ENCODE data around the gene RENBP. TPM values are rescaled to one million over a fixed set of nuclear protein-coding genes. Genes with fewer than 3 reads are reported as not detected.

RENBP gene
- total RNA-seq, 1 donor from 2014 or later, result 38.7 TPM

DNA sequence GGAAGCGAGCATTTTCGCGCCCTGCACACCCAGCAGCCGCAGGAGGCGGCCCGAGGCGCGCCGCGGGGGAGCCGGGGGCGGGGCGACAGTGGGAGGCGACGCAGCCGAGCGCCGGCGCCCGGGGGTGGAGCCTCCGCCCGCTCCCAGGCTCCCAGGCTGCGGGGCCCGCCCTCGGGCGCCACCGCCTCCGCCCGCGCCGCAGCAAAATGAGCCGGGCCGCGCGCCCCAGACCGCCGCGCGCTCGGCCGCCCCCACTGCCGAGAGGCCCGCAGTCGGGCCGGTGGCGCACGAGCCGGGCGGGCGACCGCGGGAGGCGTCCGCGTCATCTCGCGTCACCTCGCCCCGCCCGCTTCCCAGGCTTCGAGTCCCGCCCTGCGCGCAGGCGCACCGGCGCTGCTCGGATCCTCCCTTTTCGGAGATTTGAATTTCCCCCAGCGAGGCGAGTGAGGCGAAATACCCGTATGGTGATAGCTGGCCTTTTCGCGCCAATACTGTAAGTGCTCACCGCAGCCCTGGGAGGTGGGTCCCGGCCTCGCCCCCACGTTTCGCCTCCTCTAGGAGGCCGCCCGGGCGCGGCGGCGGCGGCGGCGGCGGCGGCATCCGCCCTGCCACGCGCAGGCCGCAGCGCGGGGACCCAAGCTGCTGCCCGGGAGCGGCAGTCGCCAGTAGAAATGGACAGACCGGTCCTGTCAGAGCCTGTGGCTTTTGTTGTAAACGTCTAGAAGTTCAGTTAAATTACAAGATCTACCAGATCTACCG is 28.1 kb upstream of the RENBP start, which contains the start of gene TMEM187:
TSS of gene TMEM187 (plus strand) at position 387 of the 759 bp plus-strand sequence. CDS start 9,309 bp downstream, outside the sequence.
- no peaks in the 10 kb centered on the region for H3K27me3 ChIP-seq (ENCODE audit: control insufficient read depth, insufficient read depth, low read length)
- peak within 1 kb of the TSS; percentile 81 for H3K4me3 ChIP-seq (ENCODE audit: low read depth, low read length)
- no peak for DNase-seq (ENCODE audit: low read depth)
- TF ChIP-seq, protein P1, sequence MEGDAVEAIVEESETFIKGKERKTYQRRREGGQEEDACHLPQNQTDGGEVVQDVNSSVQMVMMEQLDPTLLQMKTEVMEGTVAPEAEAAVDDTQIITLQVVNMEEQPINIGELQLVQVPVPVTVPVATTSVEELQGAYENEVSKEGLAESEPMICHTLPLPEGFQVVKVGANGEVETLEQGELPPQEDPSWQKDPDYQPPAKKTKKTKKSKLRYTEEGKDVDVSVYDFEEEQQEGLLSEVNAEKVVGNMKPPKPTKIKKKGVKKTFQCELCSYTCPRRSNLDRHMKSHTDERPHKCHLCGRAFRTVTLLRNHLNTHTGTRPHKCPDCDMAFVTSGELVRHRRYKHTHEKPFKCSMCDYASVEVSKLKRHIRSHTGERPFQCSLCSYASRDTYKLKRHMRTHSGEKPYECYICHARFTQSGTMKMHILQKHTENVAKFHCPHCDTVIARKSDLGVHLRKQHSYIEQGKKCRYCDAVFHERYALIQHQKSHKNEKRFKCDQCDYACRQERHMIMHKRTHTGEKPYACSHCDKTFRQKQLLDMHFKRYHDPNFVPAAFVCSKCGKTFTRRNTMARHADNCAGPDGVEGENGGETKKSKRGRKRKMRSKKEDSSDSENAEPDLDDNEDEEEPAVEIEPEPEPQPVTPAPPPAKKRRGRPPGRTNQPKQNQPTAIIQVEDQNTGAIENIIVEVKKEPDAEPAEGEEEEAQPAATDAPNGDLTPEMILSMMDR (IDR thresholded peaks at IDR 0.05; ENCODE audit: insufficient read depth, low read length, poor library complexity, severe bottlenecking), result no peak
- H3K36me3 ChIP-seq (ENCODE audit: control insufficient read depth, insufficient read depth, low read length), result no peaks in the 10 kb centered on the region

DNA sequence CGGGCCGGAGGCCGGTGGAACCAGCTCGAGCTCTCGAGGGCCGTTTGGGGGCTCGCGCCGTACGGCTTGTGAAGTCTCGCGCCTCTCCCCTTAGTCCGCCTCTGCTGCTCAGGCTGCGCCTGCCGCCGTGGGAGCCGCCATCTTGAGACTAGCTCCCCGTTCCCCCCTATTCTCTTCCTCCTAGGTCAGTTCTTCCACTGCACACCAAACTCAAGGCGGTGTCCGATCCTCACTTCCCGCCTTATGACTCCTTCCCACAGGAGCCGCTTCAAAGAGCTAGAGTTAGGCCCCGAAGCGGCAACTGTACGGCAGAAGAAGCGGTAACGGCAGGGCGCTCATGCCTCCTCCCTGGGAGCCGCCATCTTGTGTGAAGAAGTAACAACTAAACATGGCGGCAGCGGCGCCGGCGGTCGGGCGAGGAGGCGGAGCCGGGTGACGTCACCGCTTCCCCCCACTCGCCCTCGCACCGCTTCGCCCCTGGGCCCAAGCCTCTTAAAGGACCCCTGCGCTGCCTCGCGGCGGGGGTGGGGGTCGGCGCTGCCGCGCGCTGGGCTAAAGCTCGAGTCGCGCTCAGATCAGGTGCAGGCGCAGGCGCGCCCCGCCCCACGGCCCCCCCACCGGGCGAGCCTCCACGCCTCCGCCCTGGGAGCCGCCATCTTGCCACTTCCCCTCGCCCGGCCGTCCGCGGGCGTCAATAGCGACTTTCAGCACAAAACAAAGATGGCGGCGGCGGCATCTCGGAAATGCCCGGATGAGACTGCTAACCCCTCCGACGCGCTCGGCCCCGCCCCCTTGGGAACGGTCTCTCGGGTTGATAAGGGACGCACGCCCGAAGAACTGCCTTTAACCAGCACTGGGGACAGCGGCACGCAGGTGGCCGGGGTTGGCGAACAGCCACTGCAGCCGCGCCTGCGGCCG is 27.3 kb upstream of the RENBP start, which contains the start of gene HCFC1:
TSS of gene HCFC1 (minus strand) at position 369 of the 918 bp plus-strand sequence. CDS start 978 bp downstream, outside the sequence.
- DNase-seq (ENCODE audit: low read depth), result no peak
- Histone ChIP-seq H3K27me3 (ENCODE audit: control insufficient read depth, insufficient read depth, low read length) (no peaks in the 10 kb centered on the region), H3K36me3 (ENCODE audit: control insufficient read depth, insufficient read depth, low read length) (no peaks in the 10 kb centered on the region), H3K4me3 (ENCODE audit: low read depth, low read length) (peak within 1 kb of the TSS; percentile 81)
- TF ChIP-seq, protein P1 (IDR thresholded peaks at IDR 0.05; ENCODE audit: insufficient read depth, low read length, poor library complexity, severe bottlenecking), result no peak

DNA sequence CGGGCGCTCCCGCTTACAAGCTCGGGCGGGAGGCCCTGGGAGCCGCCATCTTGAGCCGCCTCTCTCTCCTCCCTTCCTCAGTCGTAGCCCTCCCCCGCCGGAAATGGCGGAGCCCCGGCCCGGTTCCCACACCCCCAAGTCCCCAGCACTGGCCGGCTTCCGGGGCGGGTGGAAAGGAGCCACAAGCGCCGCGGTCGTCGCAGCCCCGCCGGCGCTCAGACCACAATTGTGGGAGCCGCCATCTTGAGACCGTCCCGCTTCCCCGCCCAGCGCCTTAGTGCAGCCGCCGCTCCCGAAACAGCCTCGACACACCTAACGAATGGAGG is 26.6 kb upstream of the RENBP start:
- Histone ChIP-seq H3K36me3 (ENCODE audit: control insufficient read depth, insufficient read depth, low read length) (no peaks in the 10 kb centered on the region), H3K27me3 (ENCODE audit: control insufficient read depth, insufficient read depth, low read length) (no peaks in the 10 kb centered on the region), H3K4me3 (ENCODE audit: low read depth, low read length) (peak overlapping the region; percentile 81)
- DNase-seq (ENCODE audit: low read depth), result peak; percentile 51
- TF ChIP-seq, protein P1 (IDR thresholded peaks at IDR 0.05; ENCODE audit: insufficient read depth, low read length, poor library complexity, severe bottlenecking), result no peak

DNA sequence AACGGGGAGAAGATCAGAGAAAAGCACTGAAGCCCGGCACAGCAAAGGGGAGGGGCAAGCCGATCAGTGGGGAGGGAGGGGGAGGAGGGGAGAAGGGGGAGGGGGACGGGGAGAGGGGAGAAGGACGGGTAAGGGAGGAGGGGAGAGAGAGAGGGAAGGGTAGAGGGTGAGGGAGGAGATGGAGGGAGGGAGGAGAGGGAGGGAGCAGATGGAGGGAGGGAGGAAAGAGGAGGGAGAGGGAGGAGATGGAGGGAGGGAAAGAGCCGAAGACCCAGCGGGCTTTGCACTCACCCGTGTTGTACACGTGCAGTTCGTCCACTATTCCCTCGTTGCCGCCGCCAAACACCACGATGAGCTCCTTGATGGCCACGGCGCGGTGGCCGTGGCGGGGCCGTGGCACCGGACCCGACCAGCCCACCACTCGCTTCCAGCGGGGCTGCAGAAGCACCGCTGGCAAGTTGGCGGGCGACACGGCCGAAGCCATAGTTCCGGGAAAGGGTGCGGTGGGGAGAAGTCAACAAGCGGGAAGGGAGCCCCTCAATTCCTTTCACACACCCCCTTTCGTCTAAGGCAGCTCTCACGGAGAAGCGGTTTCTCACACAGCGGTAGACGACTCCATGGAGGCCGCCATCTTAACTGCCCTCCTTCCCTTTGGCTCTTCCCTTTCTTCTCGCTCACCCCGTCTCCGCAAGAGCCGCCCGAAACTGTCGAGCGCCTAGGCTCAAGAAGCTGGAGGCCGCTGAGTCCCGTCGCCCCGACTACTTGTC is 26.1 kb upstream of the RENBP start:
- no peaks in the 10 kb centered on the region for H3K27me3 ChIP-seq (ENCODE audit: control insufficient read depth, insufficient read depth, low read length)
- peak overlapping the region; percentile 81 for H3K4me3 ChIP-seq (ENCODE audit: low read depth, low read length)
- DNase-seq (ENCODE audit: low read depth), result no peak
- H3K36me3 ChIP-seq (ENCODE audit: control insufficient read depth, insufficient read depth, low read length), result no peaks in the 10 kb centered on the region
- TF ChIP-seq, protein P1 (IDR thresholded peaks at IDR 0.05; ENCODE audit: insufficient read depth, low read length, poor library complexity, severe bottlenecking), result no peak

DNA sequence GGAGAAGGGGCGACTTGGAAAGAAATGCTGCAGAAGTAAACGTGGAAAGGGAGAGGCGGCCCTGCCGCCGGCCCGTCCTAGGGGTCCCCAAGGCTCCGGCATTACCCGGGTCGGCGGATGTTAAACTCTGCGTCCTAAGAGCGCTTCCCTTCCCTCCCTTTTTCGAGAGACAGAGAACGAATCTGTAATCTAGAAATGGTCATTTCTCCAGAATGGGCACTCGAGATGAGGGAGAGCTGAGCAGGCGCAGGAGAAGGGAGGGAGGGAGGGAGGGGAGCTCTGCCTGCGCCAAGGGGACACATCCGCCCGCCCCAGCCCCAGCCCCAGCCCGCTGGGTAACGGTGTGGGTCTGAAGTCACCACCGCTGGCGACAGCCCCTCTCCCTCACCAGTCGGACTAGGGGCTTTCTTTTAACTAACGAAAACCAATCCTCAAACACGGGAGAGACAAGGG is 25.5 kb upstream of the RENBP start:
- Histone ChIP-seq H3K36me3 (ENCODE audit: control insufficient read depth, insufficient read depth, low read length) (no peaks in the 10 kb centered on the region), H3K4me3 (ENCODE audit: low read depth, low read length) (peak overlapping the region; percentile 81), H3K27me3 (ENCODE audit: control insufficient read depth, insufficient read depth, low read length) (no peaks in the 10 kb centered on the region)
- DNase-seq (ENCODE audit: low read depth), result no peak
- TF ChIP-seq, protein P1 (IDR thresholded peaks at IDR 0.05; ENCODE audit: insufficient read depth, low read length, poor library complexity, severe bottlenecking), result no peak
